ENCODE measurements around the gene PLCB4.
A peak's percentile ranks its signal among the peaks of the same experiment; 100 is the strongest.

PLCB4 gene

GRCh38 chr20:9302091-9302462 is 233.2 kb downstream of the PLCB4 start:
- Histone ChIP-seq H3K4me3 (ENCODE audit: low read length) (no peak overlapping the region), H3K27ac (ENCODE audit: low read length) (no peak overlapping the region), H3K27me3 (ENCODE audit: control insufficient read depth, insufficient read depth, low read length) (no peaks in the 10 kb centered on the region), H3K4me1 (ENCODE audit: control insufficient read depth, insufficient read depth, low read length) (no peaks in the 10 kb centered on the region), H3K36me3 (ENCODE audit: control insufficient read depth, insufficient read depth, low read length) (no peaks in the 10 kb centered on the region), H3K9me3 (ENCODE audit: control insufficient read depth, insufficient read depth, low read length) (no peaks in the 10 kb centered on the region)
- WGBS (ENCODE audit: insufficient coverage, insufficient read length), result no CpG with 5 or more reads among the region's 1 CpG
- DNase-seq (ENCODE audit: low read depth, low spot score), result no peak

- Histone ChIP-seq H3K9me3 (ENCODE audit: control insufficient read depth, insufficient read depth, low read length) (no peaks in the 10 kb centered on the region), H3K27me3 (ENCODE audit: control insufficient read depth, insufficient read depth, low read length) (no peaks in the 10 kb centered on the region), H3K4me1 (ENCODE audit: control insufficient read depth, insufficient read depth, low read length) (no peaks in the 10 kb centered on the region), H3K36me3 (ENCODE audit: control insufficient read depth, insufficient read depth, low read length) (no peaks in the 10 kb centered on the region), H3K27ac (ENCODE audit: low read length) (no peak overlapping the region), H3K4me3 (ENCODE audit: low read length) (no peak overlapping the region)
- no CpG with 5 or more reads among the region's 1 CpG for WGBS (ENCODE audit: insufficient coverage, insufficient read length)
- DNase-seq (ENCODE audit: low read depth, low spot score), result no peak
Observed at GRCh38 chr20:9306521-9306920, 237.6 kb downstream of the PLCB4 start.

- H3K4me1 ChIP-seq (ENCODE audit: control insufficient read depth, insufficient read depth, low read length), result no peaks in the 10 kb centered on the region
- no peaks in the 10 kb centered on the region for H3K36me3 ChIP-seq (ENCODE audit: control insufficient read depth, insufficient read depth, low read length)
- H3K27ac ChIP-seq (ENCODE audit: low read length), result no peak overlapping the region
- DNase-seq (ENCODE audit: low read depth, low spot score), result no peak
- H3K27me3 ChIP-seq (ENCODE audit: control insufficient read depth, insufficient read depth, low read length), result no peaks in the 10 kb centered on the region
- H3K4me3 ChIP-seq (ENCODE audit: low read length), result no peak overlapping the region
- no CpG with 5 or more reads among the region's 1 CpG for WGBS (ENCODE audit: insufficient coverage, insufficient read length)
- no peaks in the 10 kb centered on the region for H3K9me3 ChIP-seq (ENCODE audit: control insufficient read depth, insufficient read depth, low read length)
Observed at GRCh38 chr20:9308056-9308455, 239.2 kb downstream of the PLCB4 start.

GRCh38 chr20:9311132-9311531 is 242.2 kb downstream of the PLCB4 start:
- H3K4me1 ChIP-seq (ENCODE audit: control insufficient read depth, insufficient read depth, low read length), result no peaks in the 10 kb centered on the region
- no peak overlapping the region for H3K27ac ChIP-seq (ENCODE audit: low read length)
- no peaks in the 10 kb centered on the region for H3K9me3 ChIP-seq (ENCODE audit: control insufficient read depth, insufficient read depth, low read length)
- no peak for DNase-seq (ENCODE audit: low read depth, low spot score)
- H3K36me3 ChIP-seq (ENCODE audit: control insufficient read depth, insufficient read depth, low read length), result no peaks in the 10 kb centered on the region
- no peaks in the 10 kb centered on the region for H3K27me3 ChIP-seq (ENCODE audit: control insufficient read depth, insufficient read depth, low read length)
- H3K4me3 ChIP-seq (ENCODE audit: low read length), result no peak overlapping the region
- no CpG with 5 or more reads among the region's 1 CpG for WGBS (ENCODE audit: insufficient coverage, insufficient read length)

- Histone ChIP-seq H3K4me3 (ENCODE audit: low read length) (no peak overlapping the region), H3K4me1 (ENCODE audit: control insufficient read depth, insufficient read depth, low read length) (no peaks in the 10 kb centered on the region), H3K36me3 (ENCODE audit: control insufficient read depth, insufficient read depth, low read length) (no peaks in the 10 kb centered on the region), H3K27ac (ENCODE audit: low read length) (no peak overlapping the region), H3K9me3 (ENCODE audit: control insufficient read depth, insufficient read depth, low read length) (no peaks in the 10 kb centered on the region), H3K27me3 (ENCODE audit: control insufficient read depth, insufficient read depth, low read length) (no peaks in the 10 kb centered on the region)
- no peak for DNase-seq (ENCODE audit: low read depth, low spot score)
- 100% methylated on average over 1 of the region's 7 CpGs for WGBS (ENCODE audit: insufficient coverage, insufficient read length)
Observed at GRCh38 chr20:9319687-9320384, 250.9 kb downstream of the PLCB4 start.

- H3K9me3 ChIP-seq (ENCODE audit: control insufficient read depth, insufficient read depth, low read length), result no peaks in the 10 kb centered on the region
- H3K36me3 ChIP-seq (ENCODE audit: control insufficient read depth, insufficient read depth, low read length), result no peaks in the 10 kb centered on the region
- H3K27me3 ChIP-seq (ENCODE audit: control insufficient read depth, insufficient read depth, low read length), result no peaks in the 10 kb centered on the region
- no peaks in the 10 kb centered on the region for H3K4me1 ChIP-seq (ENCODE audit: control insufficient read depth, insufficient read depth, low read length)
- WGBS (ENCODE audit: insufficient coverage, insufficient read length), result no CpG with 5 or more reads among the region's 2 CpGs
- no peak overlapping the region for H3K27ac ChIP-seq (ENCODE audit: low read length)
- H3K4me3 ChIP-seq (ENCODE audit: low read length), result no peak overlapping the region
- DNase-seq (ENCODE audit: low read depth, low spot score), result no peak
Observed at GRCh38 chr20:9321007-9321406, 252.1 kb downstream of the PLCB4 start.

GRCh38 chr20:9322661-9323060 is 253.8 kb downstream of the PLCB4 start:
- Histone ChIP-seq H3K27ac (ENCODE audit: low read length) (no peak overlapping the region), H3K9me3 (ENCODE audit: control insufficient read depth, insufficient read depth, low read length) (no peaks in the 10 kb centered on the region), H3K36me3 (ENCODE audit: control insufficient read depth, insufficient read depth, low read length) (no peaks in the 10 kb centered on the region), H3K27me3 (ENCODE audit: control insufficient read depth, insufficient read depth, low read length) (no peaks in the 10 kb centered on the region), H3K4me3 (ENCODE audit: low read length) (no peak overlapping the region), H3K4me1 (ENCODE audit: control insufficient read depth, insufficient read depth, low read length) (no peaks in the 10 kb centered on the region)
- WGBS (ENCODE audit: insufficient coverage, insufficient read length), result no CpG with 5 or more reads among the region's 1 CpG
- DNase-seq (ENCODE audit: low read depth, low spot score), result no peak

- Histone ChIP-seq H3K9me3 (ENCODE audit: control insufficient read depth, insufficient read depth, low read length) (no peaks in the 10 kb centered on the region), H3K4me3 (ENCODE audit: low read length) (no peak overlapping the region), H3K36me3 (ENCODE audit: control insufficient read depth, insufficient read depth, low read length) (no peaks in the 10 kb centered on the region), H3K27ac (ENCODE audit: low read length) (no peak overlapping the region), H3K27me3 (ENCODE audit: control insufficient read depth, insufficient read depth, low read length) (no peaks in the 10 kb centered on the region), H3K4me1 (ENCODE audit: control insufficient read depth, insufficient read depth, low read length) (no peaks in the 10 kb centered on the region)
- WGBS (ENCODE audit: insufficient coverage, insufficient read length), result no CpG with 5 or more reads among the region's 4 CpGs
- peak; percentile 16 for DNase-seq (ENCODE audit: low read depth, low spot score)
Observed at GRCh38 chr20:9323622-9324021, 254.7 kb downstream of the PLCB4 start.

GRCh38 chr20:9329355-9330101 is 260.6 kb downstream of the PLCB4 start:
- Histone ChIP-seq H3K4me3 (ENCODE audit: low read length) (no peak overlapping the region), H3K27ac (ENCODE audit: low read length) (no peak overlapping the region), H3K4me1 (ENCODE audit: control insufficient read depth, insufficient read depth, low read length) (no peaks in the 10 kb centered on the region; the same call in 1 of the 2 replicates), H3K27me3 (ENCODE audit: control insufficient read depth, insufficient read depth, low read length) (no peaks in the 10 kb centered on the region), H3K9me3 (ENCODE audit: control insufficient read depth, insufficient read depth, low read length) (no peaks in the 10 kb centered on the region), H3K36me3 (ENCODE audit: control insufficient read depth, insufficient read depth, low read length) (no peaks in the 10 kb centered on the region)
- WGBS (ENCODE audit: insufficient coverage, insufficient read length), result no CpG with 5 or more reads among the region's 4 CpGs
- no peak for DNase-seq (ENCODE audit: low read depth, low spot score)

- Histone ChIP-seq H3K4me1 (ENCODE audit: control insufficient read depth, insufficient read depth, low read length) (no peaks in the 10 kb centered on the region; the same call in 1 of the 2 replicates), H3K9me3 (ENCODE audit: control insufficient read depth, insufficient read depth, low read length) (no peaks in the 10 kb centered on the region), H3K27me3 (ENCODE audit: control insufficient read depth, insufficient read depth, low read length) (no peaks in the 10 kb centered on the region), H3K27ac (ENCODE audit: low read length) (no peak overlapping the region), H3K36me3 (ENCODE audit: control insufficient read depth, insufficient read depth, low read length) (no peaks in the 10 kb centered on the region), H3K4me3 (ENCODE audit: low read length) (no peak overlapping the region)
- DNase-seq (ENCODE audit: low read depth, low spot score), result no peak
- WGBS (ENCODE audit: insufficient coverage, insufficient read length), result no CpG with 5 or more reads among the region's 4 CpGs
Observed at GRCh38 chr20:9330151-9330550, 261.3 kb downstream of the PLCB4 start.
